HG03097 (cell line): ENCODE data around the gene UTP25.

Experiments
- ATAC-seq: cut with Tn5 transposase; IDR thresholded peaks from one replicate; pipeline ENCODE4 v1.9.1; 2021; ENCODE audit not compliant: unreplicated experiment, low FRiP score

Gene UTP25

GRCh38 chr1:209869291-209870149 lies 41.7 kb downstream of the UTP25 start:
- no peak for ATAC-seq

- ATAC-seq: no peak
Measured at GRCh38 chr1:209870151-209870831, 42.5 kb downstream of the UTP25 start.

- no peak for ATAC-seq
Measured at GRCh38 chr1:209871006-209871405, 43.2 kb downstream of the UTP25 start.

- ATAC-seq: no peak
Measured at GRCh38 chr1:209871430-209871829, 43.7 kb downstream of the UTP25 start.

GRCh38 chr1:209873067-209873799 lies 45.5 kb downstream of the UTP25 start:
- ATAC-seq: no peak

- ATAC-seq: no peak
Measured at GRCh38 chr1:209875515-209875914, 47.7 kb downstream of the UTP25 start.

GRCh38 chr1:209876078-209876800 lies 48.5 kb downstream of the UTP25 start:
- no peak for ATAC-seq

GRCh38 chr1:209877087-209877764 lies 49.5 kb downstream of the UTP25 start:
- ATAC-seq: no peak

GRCh38 chr1:209878964-209879363 lies 51.2 kb downstream of the UTP25 start:
- ATAC-seq: no peak

- no peak for ATAC-seq
Measured at GRCh38 chr1:209879539-209879938, 51.8 kb downstream of the UTP25 start.

GRCh38 chr1:209880031-209880430 lies 52.3 kb downstream of the UTP25 start:
- ATAC-seq: no peak

GRCh38 chr1:209881619-209882018 lies 53.8 kb downstream of the UTP25 start:
- ATAC-seq: no peak

- no peak for ATAC-seq
Measured at GRCh38 chr1:209882286-209882685, 54.5 kb downstream of the UTP25 start.

- no peak for ATAC-seq
Measured at GRCh38 chr1:209882942-209883340, 55.2 kb downstream of the UTP25 start.

- no peak for ATAC-seq
Measured at GRCh38 chr1:209883341-209883971, 55.7 kb downstream of the UTP25 start.

- ATAC-seq: no peak
Measured at GRCh38 chr1:209884249-209884648, 56.5 kb downstream of the UTP25 start.

GRCh38 chr1:209884665-209885117 lies 56.9 kb downstream of the UTP25 start:
- ATAC-seq: peak; percentile 87

GRCh38 chr1:209885403-209886218 lies 57.8 kb downstream of the UTP25 start:
- ATAC-seq: no peak

- ATAC-seq: no peak
Measured at GRCh38 chr1:209886219-209886536, 58.4 kb downstream of the UTP25 start.
